22Rv1 (cell line): ENCODE measurements around the gene FAM151A.

Experiments used
- CTCF ChIP-seq: fragments of 450-650 bp; IDR thresholded peaks from 2 replicates; pipeline ENCODE4 v1.5.1; 2017; ENCODE audit warnings: mild to moderate bottlenecking
- ZFX ChIP-seq: fragments of 450-650 bp; IDR thresholded peaks from 2 replicates; pipeline ENCODE4 v1.6.1; 2017; ENCODE audit warnings: antibody characterized with exemption, borderline replicate concordance

- TF ChIP-seq CTCF (no peak), ZFX (no peak)
Observed at GRCh38 chr1:54559771-54560231, 63.5 kb downstream of the FAM151A start.
